GM12873 (cell line): ENCODE data around the gene RBPJL.

Experiments
- CTCF ChIP-seq: IDR thresholded peaks from 2 replicates; pipeline ENCODE4 v1.5.1; 2012; ENCODE audit warnings: low read depth, mild to moderate bottlenecking, moderate library complexity, low read length, control low read depth; ENCODE audit not compliant: insufficient read depth; ENCODE audit errors: missing control alignments

RBPJL gene

GRCh38 chr20:45312241-45312640 is 5.6 kb downstream of the RBPJL start:
- TF ChIP-seq CTCF: no peak

GRCh38 chr20:45313065-45313695 is 6.5 kb downstream of the RBPJL start:
- no peak for TF ChIP-seq CTCF

- no peak for TF ChIP-seq CTCF
These were observed 7.3 kb downstream of the RBPJL start for GRCh38 chr20:45313943-45314342.

- TF ChIP-seq CTCF: no peak
These were observed 9.0 kb downstream of the RBPJL start for GRCh38 chr20:45315672-45316071.

- TF ChIP-seq CTCF: no peak
These were observed 9.8 kb downstream of the RBPJL start for GRCh38 chr20:45316150-45317080.

GRCh38 chr20:45317826-45318225 is 11.2 kb downstream of the RBPJL start:
- no peak for TF ChIP-seq CTCF

GRCh38 chr20:45318386-45318939 is 11.8 kb downstream of the RBPJL start:
- no peak for TF ChIP-seq CTCF
